D721Med (cell line): Measurements from ENCODE around the gene DEPP1.

Experiments used
- DNase-seq: peaks from one replicate; pipeline ENCODE4 v3.0.0; 2011; ENCODE audit warnings: low spot score; ENCODE audit not compliant: insufficient read length
- FAIRE-seq: peaks from 2 replicates; lab custom pipeline; 2011; peaks lifted over from hg19 to GRCh38; lab: Jason Lieb, UNC
- CTCF ChIP-seq: IDR thresholded peaks from 2 replicates; pipeline ENCODE4 v1.5.1; 2012; ENCODE audit warnings: mild to moderate bottlenecking, control low read depth; ENCODE audit not compliant: insufficient read depth; ENCODE audit errors: missing control alignments

DEPP1 gene

GRCh38 chr10:44978213-44978569, 418 bp downstream of the DEPP1 start:
- FAIRE-seq (no peak), DNase-seq (no peak)
- TF ChIP-seq CTCF: no peak

- TF ChIP-seq CTCF: no peak
- FAIRE-seq (no peak), DNase-seq (no peak)
Measured at GRCh38 chr10:44977287-44978212, 1.1 kb downstream of the DEPP1 start.

GRCh38 chr10:44976352-44977198, 2.0 kb downstream of the DEPP1 start:
- TF ChIP-seq CTCF: no peak
- FAIRE-seq (no peak), DNase-seq (no peak)

- DNase-seq: no peak
- FAIRE-seq: no peak
- TF ChIP-seq CTCF: no peak
Measured at GRCh38 chr10:44975431-44976331, 2.9 kb downstream of the DEPP1 start.

GRCh38 chr10:44974628-44975430, 3.8 kb downstream of the DEPP1 start:
- FAIRE-seq: no peak
- DNase-seq: peak; percentile 49
- peak; percentile 57 for TF ChIP-seq CTCF

GRCh38 chr10:44974082-44974627, 4.5 kb downstream of the DEPP1 start:
- DNase-seq (no peak), FAIRE-seq (no peak)
- TF ChIP-seq CTCF: no peak
